Motor neuron (in vitro differentiated cells): ENCODE measurements around the gene GAD2. TPM values are rescaled to one million over a fixed set of nuclear protein-coding genes. Genes with fewer than 3 reads are reported as not detected.

Experiments used
- ATAC-seq, 8 experiments: fragments of 200-7000 bp; cut with Tn5 transposase; replicated peaks in 6 of 8; 2 replicates each; pipeline ENCODE4 v1.8.0; 2021; ENCODE audit warnings: mild to moderate bottlenecking in 8 of 8, moderate library complexity in 8 of 8
- H3K27ac ChIP-seq, 2 donors: fragments of 250-450 bp; sonication (Bioruptor Pico); 2 replicates each; pipeline ENCODE4 v1.9.0; 2021; ENCODE audit warnings: antibody characterized with exemption in 2 of 2, mild to moderate bottlenecking in 2 of 2, moderate library complexity in 1 of 2
- H3K4me1 ChIP-seq, 2 donors: fragments of 250-450 bp; sonication (Bioruptor Pico); replicated peaks in 1 of 2; 2 replicates each; pipeline ENCODE4 v1.6.1; 2021; ENCODE audit warnings: antibody characterized with exemption in 2 of 2, mild to moderate bottlenecking in 2 of 2, moderate library complexity in 1 of 2
- H3K4me3 ChIP-seq, 5 donors: fragments of 250-450 bp; sonication (Bioruptor Pico); 2 replicates each; pipeline ENCODE4 v1.9.0; 2021; ENCODE audit warnings: antibody characterized with exemption in 5 of 5, mild to moderate bottlenecking in 5 of 5, moderate library complexity in 4 of 5
- WGBS, 10 experiments: fragments of 450-650 bp; shearing (Covaris generic); methylation state at CpG; one replicate each; pipeline ENCODE4 v1.0.0; 2022; 5-methylcytosine and 5-hydroxymethylcytosine counted together
- in situ Hi-C, 9 experiments: fragments of 400-800 bp; cut with MboI; loops; one replicate each; pipeline ENCODE4 v1.15.0; 2021; ENCODE audit warnings: low sequenced_read_pairs in 9 of 9, low pct_unique_long_range_greater_than_20kb in 2 of 9; ENCODE audit not compliant: unreplicated experiment in 9 of 9
- total RNA-seq, 8 experiments: library from RNA; unstranded; fragments of 300-600 nt; gene quantifications; 2 replicates each; pipeline versions ENCODE4 v1.2.3 to v1.2.4, GENCODE V29; 2022

GAD2 gene
- total RNA-seq, 8 experiments from 2014 or later, result 0.05 to 2.8 (median 0.32) TPM; not detected in 1

GRCh38 chr10:26235761-26236160 lies 19.2 kb downstream of the GAD2 start:
- no peak for ATAC-seq
- Histone ChIP-seq H3K4me3 (no peak overlapping the region), H3K27ac (no peak overlapping the region), H3K4me1 (peaks cover 0 to 5% of the 10 kb centered on the region in 2 donors)
- in situ Hi-C loops, result no loop called here
- 0 to 100% (median 83%) methylated on average over 1 to 6 of the region's 6 CpGs for WGBS, 10 experiments

- H3K4me1 ChIP-seq, result peaks cover 4 to 15% of the 10 kb centered on the region in 2 donors
- H3K27ac ChIP-seq, result no peak overlapping the region
- in situ Hi-C loops, result no loop called here
- no peak overlapping the region for H3K4me3 ChIP-seq
- ATAC-seq, result no peak
- WGBS, 10 experiments, result 0 to 100% (median 43%) methylated on average over 1 to 2 of the region's 2 CpGs; no CpG with 5 or more reads in 6 of the 10 experiments
These were observed 21.8 kb downstream of the GAD2 start for GRCh38 chr10:26238378-26238777.

- no peak overlapping the region for H3K27ac ChIP-seq
- peaks cover 4 to 14% of the 10 kb centered on the region in 2 donors for H3K4me1 ChIP-seq
- 0 to 44% (median 12%) methylated on average over 2 to 5 of the region's 5 CpGs; no CpG with 5 or more reads in 1 of the 10 experiments for WGBS, 10 experiments
- ATAC-seq, result no peak
- H3K4me3 ChIP-seq, result no peak overlapping the region
- in situ Hi-C loops, result no loop called here
These were observed 26.3 kb downstream of the GAD2 start for GRCh38 chr10:26242706-26243350.

GRCh38 chr10:26243351-26243720 lies 26.8 kb downstream of the GAD2 start:
- Histone ChIP-seq H3K4me1 (peaks cover 4 to 14% of the 10 kb centered on the region in 2 donors), H3K27ac (no peak overlapping the region), H3K4me3 (no peak overlapping the region)
- WGBS, 10 experiments, result 0 to 62% (median 4%) methylated on average over 1 to 5 of the region's 5 CpGs; no CpG with 5 or more reads in 1 of the 10 experiments
- ATAC-seq, result no peak
- in situ Hi-C loops, result no loop called here

- Histone ChIP-seq H3K4me3 (no peak overlapping the region), H3K27ac (no peak overlapping the region), H3K4me1 (no peaks in the 10 kb centered on the region)
- in situ Hi-C loops, result loop anchor here in 2 of 9 experiments (25.0 kb wide), 2 partner anchors 362 to 512 kb away; no protein-coding TSS in a partner anchor
- no peak for ATAC-seq
- WGBS, 10 experiments, result 26 to 95% (median 70%) methylated on average over 1 to 4 of the region's 6 CpGs; no CpG with 5 or more reads in 5 of the 10 experiments
These were observed 33.1 kb downstream of the GAD2 start for GRCh38 chr10:26249681-26250080.

- no peak overlapping the region for H3K4me3 ChIP-seq
- in situ Hi-C loops, result loop anchor here in 2 of 9 experiments (25.0 kb wide), 2 partner anchors 365 to 515 kb away; no protein-coding TSS in a partner anchor
- 0 to 93% (median 86%) methylated on average over 1 to 6 of the region's 6 CpGs; no CpG with 5 or more reads in 1 of the 10 experiments for WGBS, 10 experiments
- no peak for ATAC-seq
- H3K27ac ChIP-seq, result no peak overlapping the region
- H3K4me1 ChIP-seq, result no peaks in the 10 kb centered on the region
These were observed 35.4 kb downstream of the GAD2 start for GRCh38 chr10:26251925-26252324.

GRCh38 chr10:26254616-26255015 lies 38.0 kb downstream of the GAD2 start:
- ATAC-seq, result no peak
- in situ Hi-C loops, result loop anchor here in 2 of 9 experiments (25.0 kb wide), 2 partner anchors 367 to 517 kb away; no protein-coding TSS in a partner anchor
- 0 to 97% (median 49%) methylated on average over 1 to 6 of the region's 7 CpGs for WGBS, 10 experiments
- Histone ChIP-seq H3K4me3 (no peak overlapping the region), H3K27ac (no peak overlapping the region), H3K4me1 (no peaks in the 10 kb centered on the region)

GRCh38 chr10:26259341-26259740 lies 42.8 kb downstream of the GAD2 start:
- Histone ChIP-seq H3K4me3 (no peak overlapping the region), H3K4me1 (no peaks in the 10 kb centered on the region), H3K27ac (no peak overlapping the region)
- in situ Hi-C loops, result loop anchor here in 2 of 9 experiments (25.0 kb wide), 2 partner anchors 372 to 522 kb away; no protein-coding TSS in a partner anchor
- no peak for ATAC-seq
- 0 to 92% (median 56%) methylated on average over 1 of the region's 1 CpG; no CpG with 5 or more reads in 3 of the 10 experiments for WGBS, 10 experiments

- H3K4me3 ChIP-seq, result no peak overlapping the region
- in situ Hi-C loops, result loop anchor here in 3 of 9 experiments (10.0 to 25.0 kb wide), 3 partner anchors 382 to 532 kb away; no protein-coding TSS in a partner anchor
- WGBS, 10 experiments, result 0 to 63% (median 27%) methylated on average over 1 to 8 of the region's 8 CpGs
These were observed 53.2 kb downstream of the GAD2 start for GRCh38 chr10:26269754-26270153.

GRCh38 chr10:26274391-26274790 lies 57.8 kb downstream of the GAD2 start:
- no peak overlapping the region for H3K27ac ChIP-seq
- in situ Hi-C loops, result loop anchor here in 3 of 9 experiments (10.0 to 25.0 kb wide), 3 partner anchors 387 to 537 kb away; no protein-coding TSS in a partner anchor
- H3K4me3 ChIP-seq, result no peak overlapping the region
- peaks cover 0 to 9% of the 10 kb centered on the region in 2 donors for H3K4me1 ChIP-seq
- WGBS, 10 experiments, result 0 to 100% (median 89%) methylated on average over 1 to 4 of the region's 5 CpGs; no CpG with 5 or more reads in 5 of the 10 experiments
- no peak for ATAC-seq

More at GRCh38 chr10:26269754-26270153, 53.2 kb downstream of the GAD2 start:
- Histone ChIP-seq H3K27ac (no peak overlapping the region), H3K4me1 (peaks cover 0 to 9% of the 10 kb centered on the region in 2 donors)
- ATAC-seq, result peak; percentile 67 to 95 (median 86)

GRCh38 chr10:26278295-26278694 lies 61.7 kb downstream of the GAD2 start:
- Histone ChIP-seq H3K4me3 (no peak overlapping the region), H3K27ac (no peak overlapping the region), H3K4me1 (no peaks in the 10 kb centered on the region)
- 0 to 100% (median 87%) methylated on average over 1 to 3 of the region's 3 CpGs; no CpG with 5 or more reads in 3 of the 10 experiments for WGBS, 10 experiments
- no peak for ATAC-seq
- in situ Hi-C loops, result loop anchor here in 2 of 9 experiments (10.0 to 25.0 kb wide), 2 partner anchors 391 to 403 kb away; no protein-coding TSS in a partner anchor

GRCh38 chr10:26290236-26290635 lies 73.7 kb downstream of the GAD2 start:
- Histone ChIP-seq H3K4me3 (no peak overlapping the region), H3K27ac (no peak overlapping the region), H3K4me1 (peaks cover 11 to 16% of the 10 kb centered on the region in 2 donors)
- ATAC-seq, result no peak
- in situ Hi-C loops, result loop anchor here in 1 of 9 experiments (25.0 kb wide), 1 partner anchor 403 kb away; no protein-coding TSS in a partner anchor
- WGBS, 10 experiments, result 0 to 100% (median 89%) methylated on average over 1 to 4 of the region's 4 CpGs; no CpG with 5 or more reads in 1 of the 10 experiments
